Measurements from ENCODE around the gene SPOCK1.
"Not testable (repeated sequence)": the region's sequence is repeated elsewhere in the genome, so short reads cannot be mapped to it uniquely, and the experiment has no call there.

The SPOCK1 gene

GRCh38 chr5:137501846-137502406, 2.8 kb upstream of the SPOCK1 start:
- peaks cover 18% of the 10 kb centered on the region for H3K27me3 Mint-ChIP-seq
- H3K36me3 Mint-ChIP-seq (ENCODE audit: low read depth): no peaks in the 10 kb centered on the region

GRCh38 chr5:137501226-137501625, 2.1 kb upstream of the SPOCK1 start:
- Mint-ChIP-seq H3K27me3 (peaks cover 25% of the 10 kb centered on the region), H3K36me3 (ENCODE audit: low read depth) (no peaks in the 10 kb centered on the region), H3K27ac (no peak overlapping the region), H3K4me3 (no peak overlapping the region), H3K9me3 (no peaks in the 10 kb centered on the region), H3K4me1 (ENCODE audit: low read depth) (no peaks in the 10 kb centered on the region)
- intact Hi-C loops (cut with micrococcal nuclease): no loop called here

More at GRCh38 chr5:137501846-137502406, 2.8 kb upstream of the SPOCK1 start:
- H3K9me3 Mint-ChIP-seq: no peaks in the 10 kb centered on the region
- H3K27ac Mint-ChIP-seq: no peak overlapping the region
- H3K4me1 Mint-ChIP-seq (ENCODE audit: low read depth): no peaks in the 10 kb centered on the region
- intact Hi-C loops (cut with micrococcal nuclease): no loop called here
- no peak overlapping the region for H3K4me3 Mint-ChIP-seq

GRCh38 chr5:137500615-137501225, 1.6 kb upstream of the SPOCK1 start:
- H3K27me3 Mint-ChIP-seq: peaks cover 27% of the 10 kb centered on the region
- no peak overlapping the region for H3K4me3 Mint-ChIP-seq
- no peak overlapping the region for H3K27ac Mint-ChIP-seq
- no peaks in the 10 kb centered on the region for H3K9me3 Mint-ChIP-seq
- H3K4me1 Mint-ChIP-seq (ENCODE audit: low read depth): no peaks in the 10 kb centered on the region
- intact Hi-C loops (cut with micrococcal nuclease): no loop called here
- H3K36me3 Mint-ChIP-seq (ENCODE audit: low read depth): no peaks in the 10 kb centered on the region

- H3K27me3 Mint-ChIP-seq: peaks cover 32% of the 10 kb centered on the region
- not testable (repeated sequence) for H3K4me3 Mint-ChIP-seq; H3K27ac Mint-ChIP-seq; H3K36me3 Mint-ChIP-seq (ENCODE audit: low read depth); H3K9me3 Mint-ChIP-seq; H3K4me1 Mint-ChIP-seq (ENCODE audit: low read depth)
- intact Hi-C loops (cut with micrococcal nuclease): loop anchor here (1.0 to 5.0 kb wide), 2 partner anchors 157 to 179 kb away; no protein-coding TSS in a partner anchor
These were observed 351 bp upstream of the SPOCK1 start for GRCh38 chr5:137499506-137499847.

GRCh38 chr5:137498301-137498735, 808 bp downstream of the SPOCK1 start:
- H3K4me1 Mint-ChIP-seq (ENCODE audit: low read depth): no peaks in the 10 kb centered on the region
- H3K36me3 Mint-ChIP-seq (ENCODE audit: low read depth): no peaks in the 10 kb centered on the region
- intact Hi-C loops (cut with micrococcal nuclease): loop anchor here (5.0 kb wide), 1 partner anchor 156 kb away; no protein-coding TSS in a partner anchor
- peaks cover 32% of the 10 kb centered on the region for H3K27me3 Mint-ChIP-seq
- no peak overlapping the region for H3K4me3 Mint-ChIP-seq
- no peaks in the 10 kb centered on the region for H3K9me3 Mint-ChIP-seq
- H3K27ac Mint-ChIP-seq: no peak overlapping the region

GRCh38 chr5:137497396-137498290, 1.5 kb downstream of the SPOCK1 start:
- H3K36me3 Mint-ChIP-seq (ENCODE audit: low read depth): no peaks in the 10 kb centered on the region
- H3K27ac Mint-ChIP-seq: no peak overlapping the region
- no peaks in the 10 kb centered on the region for H3K4me1 Mint-ChIP-seq (ENCODE audit: low read depth)
- peaks cover 32% of the 10 kb centered on the region for H3K27me3 Mint-ChIP-seq
- no peaks in the 10 kb centered on the region for H3K9me3 Mint-ChIP-seq
- intact Hi-C loops (cut with micrococcal nuclease): loop anchor here (5.0 kb wide), 1 partner anchor 155 kb away; no protein-coding TSS in a partner anchor
- no peak overlapping the region for H3K4me3 Mint-ChIP-seq

- Mint-ChIP-seq H3K36me3 (ENCODE audit: low read depth) (no peaks in the 10 kb centered on the region), H3K27ac (no peak overlapping the region), H3K4me3 (no peak overlapping the region), H3K4me1 (ENCODE audit: low read depth) (no peaks in the 10 kb centered on the region), H3K27me3 (peaks cover 32% of the 10 kb centered on the region), H3K9me3 (no peaks in the 10 kb centered on the region)
- intact Hi-C loops (cut with micrococcal nuclease): loop anchor here (5.0 kb wide), 1 partner anchor 155 kb away; no protein-coding TSS in a partner anchor
These were observed 2.2 kb downstream of the SPOCK1 start for GRCh38 chr5:137496919-137497318.

- Mint-ChIP-seq H3K36me3 (ENCODE audit: low read depth) (no peaks in the 10 kb centered on the region), H3K4me1 (ENCODE audit: low read depth) (no peaks in the 10 kb centered on the region), H3K27me3 (peaks cover 17% of the 10 kb centered on the region), H3K27ac (no peak overlapping the region), H3K4me3 (no peak overlapping the region), H3K9me3 (no peaks in the 10 kb centered on the region)
- intact Hi-C loops (cut with micrococcal nuclease): no loop called here
These were observed 6.8 kb downstream of the SPOCK1 start for GRCh38 chr5:137492331-137492730.

GRCh38 chr5:137491121-137491520, 8.0 kb downstream of the SPOCK1 start:
- intact Hi-C loops (cut with micrococcal nuclease): no loop called here
- no peaks in the 10 kb centered on the region for H3K36me3 Mint-ChIP-seq (ENCODE audit: low read depth)
- no peaks in the 10 kb centered on the region for H3K9me3 Mint-ChIP-seq
- H3K27me3 Mint-ChIP-seq: peaks cover 6% of the 10 kb centered on the region
- H3K27ac Mint-ChIP-seq: no peak overlapping the region
- H3K4me1 Mint-ChIP-seq (ENCODE audit: low read depth): no peaks in the 10 kb centered on the region
- H3K4me3 Mint-ChIP-seq: no peak overlapping the region

- no peaks in the 10 kb centered on the region for H3K9me3 Mint-ChIP-seq
- H3K4me1 Mint-ChIP-seq (ENCODE audit: low read depth): no peaks in the 10 kb centered on the region
- no peak overlapping the region for H3K4me3 Mint-ChIP-seq
- peaks cover 5% of the 10 kb centered on the region for H3K27me3 Mint-ChIP-seq
- H3K27ac Mint-ChIP-seq: no peak overlapping the region
- intact Hi-C loops (cut with micrococcal nuclease): no loop called here
- no peaks in the 10 kb centered on the region for H3K36me3 Mint-ChIP-seq (ENCODE audit: low read depth)
These were observed 8.5 kb downstream of the SPOCK1 start for GRCh38 chr5:137490591-137490990.

GRCh38 chr5:137488974-137489373, 10.2 kb downstream of the SPOCK1 start:
- no peak overlapping the region for H3K27ac Mint-ChIP-seq
- H3K4me3 Mint-ChIP-seq: no peak overlapping the region
- no peaks in the 10 kb centered on the region for H3K27me3 Mint-ChIP-seq
- no peaks in the 10 kb centered on the region for H3K4me1 Mint-ChIP-seq (ENCODE audit: low read depth)
- H3K9me3 Mint-ChIP-seq: no peaks in the 10 kb centered on the region
- no peaks in the 10 kb centered on the region for H3K36me3 Mint-ChIP-seq (ENCODE audit: low read depth)
- intact Hi-C loops (cut with micrococcal nuclease): no loop called here

GRCh38 chr5:137488516-137488915, 10.6 kb downstream of the SPOCK1 start:
- Mint-ChIP-seq H3K27me3 (no peaks in the 10 kb centered on the region), H3K4me1 (ENCODE audit: low read depth) (no peaks in the 10 kb centered on the region)
- intact Hi-C loops (cut with micrococcal nuclease): no loop called here

GRCh38 chr5:137487600-137487999, 11.5 kb downstream of the SPOCK1 start:
- Mint-ChIP-seq H3K9me3 (no peaks in the 10 kb centered on the region), H3K4me3 (no peak overlapping the region), H3K27me3 (no peaks in the 10 kb centered on the region), H3K36me3 (ENCODE audit: low read depth) (no peaks in the 10 kb centered on the region), H3K27ac (no peak overlapping the region), H3K4me1 (ENCODE audit: low read depth) (no peaks in the 10 kb centered on the region)
- intact Hi-C loops (cut with micrococcal nuclease): no loop called here

More at GRCh38 chr5:137488516-137488915, 10.6 kb downstream of the SPOCK1 start:
- no peaks in the 10 kb centered on the region for H3K36me3 Mint-ChIP-seq (ENCODE audit: low read depth)
- H3K27ac Mint-ChIP-seq: no peak overlapping the region
- no peak overlapping the region for H3K4me3 Mint-ChIP-seq
- no peaks in the 10 kb centered on the region for H3K9me3 Mint-ChIP-seq

GRCh38 chr5:137486707-137487106, 12.4 kb downstream of the SPOCK1 start:
- no peaks in the 10 kb centered on the region for H3K27me3 Mint-ChIP-seq
- no peaks in the 10 kb centered on the region for H3K4me1 Mint-ChIP-seq (ENCODE audit: low read depth)

More at GRCh38 chr5:137486707-137487106, 12.4 kb downstream of the SPOCK1 start:
- Mint-ChIP-seq H3K9me3 (no peaks in the 10 kb centered on the region), H3K4me3 (no peak overlapping the region), H3K36me3 (ENCODE audit: low read depth) (no peaks in the 10 kb centered on the region), H3K27ac (no peak overlapping the region)
- intact Hi-C loops (cut with micrococcal nuclease): no loop called here

Measured in dendritic cell treated with granulocyte-macrophage colony-stimulating factor and Interleukin-4, amounts not matched to agents 40 ng/mL and 50 ng/mL, for 4 days (primary cell).